OCI-LY3 (cell line): Measurements from ENCODE around the gene GRAMD1C.

Experiments used
- H2AFZ ChIP-seq: fragments of 200-600, 300-600 bp; shearing (Covaris generic); 2 replicates; pipeline ENCODE4 v1.6.0; 2014; ENCODE audit warnings: antibody characterized with exemption, low read depth, low read length
- H3K27ac ChIP-seq: fragments of 200-600, 300-600 bp; sonication (generic); 2 replicates; pipeline ENCODE4 v1.5.1; 2014; ENCODE audit warnings: mild to moderate bottlenecking, low read length, moderate library complexity, mixed read lengths
- H3K27me3 ChIP-seq: fragments of 200-600, 300-600 bp; sonication (generic); 2 replicates; pipeline ENCODE4 v1.6.1; 2014; ENCODE audit warnings: low read depth, low read length, mixed read lengths
- H3K36me3 ChIP-seq: fragments of 200-600, 300-600 bp; sonication (generic); replicated peaks from 2 replicates; pipeline ENCODE3; 2014; ENCODE audit warnings: low read depth, low read length, mixed read lengths
- H3K4me1 ChIP-seq: fragments of 300-600, 200-600 bp; sonication (generic); 2 replicates; pipeline ENCODE4 v1.6.1; 2014; ENCODE audit warnings: low read length, mixed read lengths
- H3K4me2 ChIP-seq: fragments of 200-600, 300-600 bp; sonication (generic); 2 replicates; pipeline ENCODE4 v1.6.1; 2014; ENCODE audit warnings: low read length, mixed read lengths
- H3K4me3 ChIP-seq: fragments of 300-600, 200-600 bp; sonication (generic); 2 replicates; pipeline ENCODE4 v1.5.1; 2014; ENCODE audit warnings: antibody characterized with exemption, mild to moderate bottlenecking, low read length, moderate library complexity
- H3K79me2 ChIP-seq: fragments of 300-600, 200-600 bp; shearing (Covaris generic); 2 replicates; pipeline ENCODE4 v1.6.1; 2014; ENCODE audit warnings: mild to moderate bottlenecking, low read length, mixed read lengths
- H3K9ac ChIP-seq: fragments of 300-600, 200-600 bp; shearing (Covaris generic); 2 replicates; pipeline ENCODE4 v1.6.0; 2014; ENCODE audit warnings: mild to moderate bottlenecking, low read length, moderate library complexity
- H3K9me3 ChIP-seq: fragments of 200-600, 300-600 bp; shearing (Covaris generic); 2 replicates; pipeline ENCODE4 v1.6.1; 2014; ENCODE audit warnings: low read length, mixed read lengths; ENCODE audit not compliant: insufficient read depth
- H4K20me1 ChIP-seq: fragments of 200-600, 300-600 bp; sonication (generic); 2 replicates; pipeline ENCODE4 v1.6.1; 2016; ENCODE audit warnings: low read length, mixed read lengths; ENCODE audit not compliant: insufficient read depth
- EZH2phosphoT487 ChIP-seq: fragments of 200-600 bp; shearing (Covaris generic); IDR thresholded peaks from 2 replicates; pipeline ENCODE4 v1.6.1; 2018; ENCODE audit warnings: antibody characterized with exemption, mixed run types, low read depth
- TF ChIP-seq, protein P1 (sequence below): fragments of 200-600, 300-600 bp; sonication (generic); IDR thresholded peaks from 2 replicates; pipeline ENCODE4 v1.5.1; 2014; ENCODE audit warnings: antibody characterized with exemption, low read length, low read depth

GRAMD1C gene

DNA sequence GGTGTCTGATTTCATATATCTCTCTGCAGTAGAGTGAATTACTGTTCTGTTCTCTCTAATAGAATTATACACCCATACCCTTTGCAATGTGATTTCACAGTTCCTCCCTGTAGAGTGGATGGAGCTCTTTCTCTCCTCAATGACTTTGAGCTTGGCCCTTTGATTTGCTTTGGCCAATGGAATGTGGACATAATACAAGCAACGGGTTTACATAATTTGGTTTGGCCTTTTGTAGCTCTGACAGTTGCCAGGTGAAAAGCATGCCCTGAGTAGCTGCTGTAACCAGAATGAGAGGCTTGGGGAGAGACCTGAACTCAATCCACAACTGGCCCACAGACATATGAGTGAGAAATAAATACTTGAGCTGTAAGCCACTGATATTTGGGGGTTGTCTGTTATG, 141.3 kb downstream of the GRAMD1C start:
- no peak overlapping the region for H2AFZ ChIP-seq
- no peak overlapping the region for H3K27ac ChIP-seq
- H3K9ac ChIP-seq = no peak overlapping the region
- TF ChIP-seq, protein P1, sequence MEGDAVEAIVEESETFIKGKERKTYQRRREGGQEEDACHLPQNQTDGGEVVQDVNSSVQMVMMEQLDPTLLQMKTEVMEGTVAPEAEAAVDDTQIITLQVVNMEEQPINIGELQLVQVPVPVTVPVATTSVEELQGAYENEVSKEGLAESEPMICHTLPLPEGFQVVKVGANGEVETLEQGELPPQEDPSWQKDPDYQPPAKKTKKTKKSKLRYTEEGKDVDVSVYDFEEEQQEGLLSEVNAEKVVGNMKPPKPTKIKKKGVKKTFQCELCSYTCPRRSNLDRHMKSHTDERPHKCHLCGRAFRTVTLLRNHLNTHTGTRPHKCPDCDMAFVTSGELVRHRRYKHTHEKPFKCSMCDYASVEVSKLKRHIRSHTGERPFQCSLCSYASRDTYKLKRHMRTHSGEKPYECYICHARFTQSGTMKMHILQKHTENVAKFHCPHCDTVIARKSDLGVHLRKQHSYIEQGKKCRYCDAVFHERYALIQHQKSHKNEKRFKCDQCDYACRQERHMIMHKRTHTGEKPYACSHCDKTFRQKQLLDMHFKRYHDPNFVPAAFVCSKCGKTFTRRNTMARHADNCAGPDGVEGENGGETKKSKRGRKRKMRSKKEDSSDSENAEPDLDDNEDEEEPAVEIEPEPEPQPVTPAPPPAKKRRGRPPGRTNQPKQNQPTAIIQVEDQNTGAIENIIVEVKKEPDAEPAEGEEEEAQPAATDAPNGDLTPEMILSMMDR = no peak
- TF ChIP-seq EZH2phosphoT487 = no peak
- no peak overlapping the region for H3K4me3 ChIP-seq
- H3K4me1 ChIP-seq = peaks cover 10% of the 10 kb centered on the region; the same call in 1 of the 2 replicates
- H3K27me3 ChIP-seq = no peaks in the 10 kb centered on the region
- H3K9me3 ChIP-seq = no peaks in the 10 kb centered on the region
- no peak overlapping the region for H3K4me2 ChIP-seq
- no peaks in the 10 kb centered on the region for H4K20me1 ChIP-seq
- no peaks in the 10 kb centered on the region for H3K79me2 ChIP-seq
- H3K36me3 ChIP-seq = peaks cover 12% of the 10 kb centered on the region

DNA sequence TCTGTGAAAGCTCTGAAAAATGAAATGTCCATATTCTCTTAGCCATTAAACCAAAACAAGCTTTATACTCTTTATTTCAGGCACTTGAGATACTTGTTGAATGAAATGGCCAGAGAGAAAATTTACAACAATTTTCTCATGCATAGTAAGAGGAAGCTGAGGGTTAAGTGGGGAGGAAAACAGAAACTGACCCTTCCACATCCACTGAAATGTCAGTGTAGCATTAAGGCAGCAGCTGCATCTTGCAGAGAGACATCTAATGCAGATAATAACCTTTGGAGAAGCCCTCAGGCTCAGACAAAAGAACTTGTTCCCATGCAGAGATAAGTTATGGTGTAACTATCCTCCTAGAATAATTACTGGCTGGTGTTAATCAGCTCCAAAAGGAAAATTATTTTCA, 143.2 kb downstream of the GRAMD1C start:
- H4K20me1 ChIP-seq = no peaks in the 10 kb centered on the region
- no peaks in the 10 kb centered on the region for H3K27me3 ChIP-seq

DNA sequence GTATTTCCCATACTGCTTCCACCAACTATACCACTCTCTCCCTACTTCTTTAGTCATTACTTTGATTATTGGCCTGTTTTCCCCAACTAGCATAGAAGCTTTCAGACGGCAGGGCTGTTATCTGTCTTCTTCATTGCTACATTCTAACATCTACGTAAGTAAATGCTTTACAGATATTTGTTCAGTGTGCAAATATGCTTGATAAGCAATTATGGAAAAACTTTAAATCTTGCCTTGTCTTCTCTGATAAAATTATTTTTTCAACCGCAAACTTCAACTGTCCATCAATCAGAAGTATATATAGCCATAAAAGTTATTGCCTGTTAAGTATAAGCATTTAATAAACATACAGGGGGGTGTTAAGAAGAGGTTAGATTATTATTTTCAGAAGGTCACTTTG, 145.0 kb downstream of the GRAMD1C start:
- H3K4me2 ChIP-seq = no peak overlapping the region
- H3K79me2 ChIP-seq = no peaks in the 10 kb centered on the region
- no peak overlapping the region for H3K4me3 ChIP-seq
- TF ChIP-seq, protein P1 = no peak
- no peak for TF ChIP-seq EZH2phosphoT487
- H3K9ac ChIP-seq = no peak overlapping the region
- no peak overlapping the region for H2AFZ ChIP-seq
- H3K9me3 ChIP-seq = no peaks in the 10 kb centered on the region
- H3K36me3 ChIP-seq = no peaks in the 10 kb centered on the region
- peaks cover 15% of the 10 kb centered on the region for H3K4me1 ChIP-seq
- H4K20me1 ChIP-seq = no peaks in the 10 kb centered on the region
- H3K27ac ChIP-seq = no peak overlapping the region
- H3K27me3 ChIP-seq = no peaks in the 10 kb centered on the region

More for the DNA sequence above, 143.2 kb downstream of the GRAMD1C start:
- H3K27ac ChIP-seq = no peak overlapping the region
- H3K79me2 ChIP-seq = no peaks in the 10 kb centered on the region
- peaks cover 18% of the 10 kb centered on the region for H3K4me1 ChIP-seq
- TF ChIP-seq, protein P1 = no peak
- no peak for TF ChIP-seq EZH2phosphoT487
- peaks cover 4% of the 10 kb centered on the region for H3K36me3 ChIP-seq
- no peak overlapping the region for H3K4me2 ChIP-seq
- no peak overlapping the region for H3K4me3 ChIP-seq
- H3K9ac ChIP-seq = no peak overlapping the region
- H3K9me3 ChIP-seq = no peaks in the 10 kb centered on the region
- H2AFZ ChIP-seq = no peak overlapping the region

DNA sequence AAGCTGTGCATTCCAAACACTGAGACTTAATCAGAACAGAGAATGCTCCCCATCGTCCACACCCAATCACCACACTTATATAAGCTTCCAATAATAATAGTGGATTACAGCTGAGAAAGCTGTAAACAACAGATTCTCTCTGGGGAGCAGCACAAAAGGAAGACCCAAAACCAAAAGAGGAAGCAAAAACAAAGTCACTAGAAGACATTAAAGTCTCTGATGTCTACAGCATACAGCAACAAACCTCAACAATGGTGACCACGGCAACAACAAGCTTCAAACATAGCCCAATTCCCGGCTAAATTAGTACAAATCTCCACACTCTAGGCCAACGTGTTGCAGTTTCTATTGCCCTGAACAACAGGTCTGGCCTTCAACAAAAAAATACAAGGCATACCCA, 147.0 kb downstream of the GRAMD1C start:
- Histone ChIP-seq H4K20me1 (no peaks in the 10 kb centered on the region), H3K4me3 (no peak overlapping the region), H3K4me1 (peaks cover 15% of the 10 kb centered on the region), H3K4me2 (no peak overlapping the region), H2AFZ (no peak overlapping the region), H3K9me3 (no peaks in the 10 kb centered on the region), H3K79me2 (no peaks in the 10 kb centered on the region), H3K27me3 (no peaks in the 10 kb centered on the region), H3K9ac (no peak overlapping the region), H3K36me3 (no peaks in the 10 kb centered on the region), H3K27ac (no peak overlapping the region)
- TF ChIP-seq, protein P1 = no peak
- no peak for TF ChIP-seq EZH2phosphoT487
